ENCODE data around the gene TAF4. TPM values are rescaled to one million over a fixed set of nuclear protein-coding genes. Genes with fewer than 3 reads are reported as not detected.
A peak's percentile ranks its signal among the peaks of the same experiment; 100 is the strongest.
"Not testable (repeated sequence)": the region's sequence is repeated elsewhere in the genome, so short reads cannot be mapped to it uniquely, and the experiment has no call there.

The TAF4 gene
- total RNA-seq, 1 donor from 2014 or later: 2.6 TPM

DNA sequence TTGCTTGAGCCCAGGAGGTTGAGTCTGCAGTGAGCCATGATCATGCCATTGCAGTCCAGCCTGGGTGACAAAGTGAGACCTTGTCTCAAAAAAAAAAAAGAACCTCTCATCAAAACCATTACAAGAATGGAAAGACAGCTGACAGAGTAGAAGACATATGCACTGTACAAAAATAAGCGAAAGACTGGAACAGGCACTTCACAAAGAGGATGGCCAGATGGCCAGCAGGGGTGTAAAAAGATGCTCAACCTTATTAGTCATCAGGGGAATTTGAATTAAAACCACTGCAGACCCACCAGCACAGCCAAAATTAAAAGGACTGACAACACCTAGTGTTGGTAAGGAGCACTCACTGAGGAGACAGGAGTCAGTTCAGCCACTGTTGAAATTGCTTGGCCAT is 13.5 kb upstream of the TAF4 start:
- no peak for DNase-seq (ENCODE audit: low read depth in 2 of 2)

DNA sequence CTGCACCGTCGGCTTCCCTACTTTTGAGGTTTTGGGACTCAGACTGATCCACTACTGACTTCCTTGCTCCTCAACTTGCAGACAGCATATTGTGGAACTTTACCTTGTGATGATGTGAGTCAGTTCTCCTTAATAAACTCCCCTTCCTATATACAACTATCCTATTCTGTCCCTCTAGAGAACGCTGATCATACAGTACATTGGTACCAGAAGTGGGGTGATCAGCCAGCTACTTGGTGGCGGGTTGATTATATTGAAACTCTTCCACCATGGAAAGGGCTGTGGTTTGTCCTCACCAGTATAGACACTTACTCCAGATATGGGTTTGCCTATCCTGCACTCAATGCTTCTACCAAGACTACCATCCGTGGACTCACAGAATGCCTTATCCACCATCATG is 7.6 kb upstream of the TAF4 start:
- DNase-seq (ENCODE audit: low read depth in 2 of 2): no peak

DNA sequence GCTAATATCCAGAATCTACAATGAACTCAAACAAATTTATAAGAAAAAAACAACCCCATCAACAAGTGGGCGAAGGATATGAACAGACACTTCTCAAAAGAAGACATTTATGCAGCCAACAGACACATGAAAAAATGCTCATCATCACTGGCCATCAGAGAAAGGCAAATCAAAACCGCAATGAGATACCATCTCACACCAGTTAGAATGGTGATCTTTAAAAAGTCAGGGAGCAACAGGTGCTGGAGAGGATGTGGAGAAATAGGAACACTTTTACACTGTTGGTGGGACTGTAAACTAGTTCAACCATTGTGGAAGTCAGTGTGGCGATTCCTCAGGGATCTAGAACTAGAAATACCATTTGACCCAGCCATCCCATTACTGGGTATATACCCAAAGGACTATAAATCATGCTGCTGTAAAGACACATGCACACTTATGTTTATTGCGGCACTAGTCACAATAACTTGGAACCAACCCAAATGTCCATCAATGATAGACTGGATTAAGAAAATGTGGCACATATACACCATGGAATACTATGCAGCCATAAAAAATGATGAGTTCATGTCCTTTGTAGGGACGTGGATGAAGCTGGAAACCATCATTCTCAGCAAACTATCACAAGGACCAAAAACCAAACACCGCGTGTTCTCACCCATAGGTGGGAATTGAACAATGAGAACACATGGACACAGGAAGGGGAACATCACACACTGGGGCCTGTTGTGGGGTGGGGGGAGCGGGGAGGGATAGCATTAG is 6.2 kb upstream of the TAF4 start:
- not testable (repeated sequence) for DNase-seq (ENCODE audit: low read depth in 2 of 2)

DNA sequence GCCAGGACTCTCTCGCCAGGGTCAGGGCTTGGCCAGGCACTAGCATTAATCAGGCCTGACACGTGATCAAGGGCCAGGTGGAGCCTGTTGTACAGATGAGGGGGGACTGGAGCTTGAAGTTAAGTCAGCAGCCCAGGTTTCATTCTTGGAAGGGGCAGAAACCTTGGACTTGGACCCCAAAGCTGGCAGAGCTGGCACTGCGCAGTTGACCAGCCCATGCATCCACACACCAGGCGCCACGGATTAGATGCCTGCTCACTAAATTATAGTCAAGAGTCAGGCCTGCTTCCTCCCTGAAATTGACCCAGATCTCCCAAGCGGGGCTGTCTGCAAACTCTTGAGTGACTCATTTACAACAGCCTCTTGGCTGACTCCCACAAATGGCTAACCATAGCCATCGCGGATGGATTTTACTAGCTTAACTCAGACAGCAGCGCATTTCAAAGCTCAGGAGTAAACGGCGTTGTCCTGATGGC is 4.1 kb upstream of the TAF4 start:
- DNase-seq (ENCODE audit: low read depth in 2 of 2): no peak

DNA sequence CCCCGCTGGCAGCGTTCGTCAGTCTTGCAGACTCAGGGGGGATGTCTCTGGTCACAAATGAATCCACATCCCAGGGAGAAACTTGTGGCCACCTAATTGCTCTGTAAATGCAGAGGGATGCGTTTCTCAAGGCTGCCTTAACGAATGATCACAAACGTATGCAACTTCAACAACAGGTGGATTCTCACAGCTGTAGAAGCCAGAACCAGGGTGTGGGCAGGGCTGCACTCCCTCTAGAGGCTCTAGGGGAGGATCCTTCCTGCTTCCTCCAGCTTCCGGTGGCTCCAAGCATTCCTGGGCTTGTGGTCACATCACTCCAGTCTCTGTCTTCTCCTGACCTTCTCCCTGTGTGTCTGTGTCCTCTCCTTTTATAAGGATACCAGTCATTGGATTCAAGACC is 3.3 kb upstream of the TAF4 start:
- DNase-seq (ENCODE audit: low read depth in 2 of 2): no peak

DNA sequence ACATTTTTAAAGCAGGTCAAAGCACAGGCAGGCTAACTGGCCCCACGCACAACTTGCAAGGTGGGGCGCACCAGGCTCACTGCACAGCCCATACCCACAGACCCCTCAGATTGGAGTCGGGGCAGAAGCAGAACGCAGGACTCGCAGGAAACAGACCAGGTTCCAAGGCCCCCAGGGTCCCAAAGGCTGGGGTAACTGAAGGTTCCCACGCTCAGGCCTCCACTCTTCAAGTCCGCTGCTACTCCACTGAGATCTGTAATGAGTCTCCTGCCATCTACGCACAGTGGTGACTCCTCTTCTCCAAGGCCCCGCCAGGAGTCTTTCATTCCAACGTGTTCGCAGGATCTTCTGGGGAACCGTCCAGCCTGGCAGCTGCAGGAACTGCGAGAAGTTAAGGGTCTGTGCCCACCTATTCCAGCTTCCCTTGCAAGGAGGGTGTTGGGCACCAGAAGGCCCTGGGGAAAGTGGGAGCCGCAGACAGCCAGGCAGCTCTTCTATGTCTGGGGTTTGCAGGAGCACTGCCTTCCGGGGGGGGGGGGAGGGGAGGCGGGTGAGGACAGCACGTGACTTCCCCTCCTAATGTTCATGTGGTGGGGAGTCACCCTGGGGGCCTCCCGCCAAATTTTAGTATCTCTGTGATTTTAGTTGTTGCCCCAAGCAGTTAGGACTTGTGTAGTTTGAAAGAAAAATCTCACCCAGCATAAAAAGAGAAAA is 2.0 kb upstream of the TAF4 start:
- DNase-seq (ENCODE audit: low read depth in 2 of 2): no peak

DNA sequence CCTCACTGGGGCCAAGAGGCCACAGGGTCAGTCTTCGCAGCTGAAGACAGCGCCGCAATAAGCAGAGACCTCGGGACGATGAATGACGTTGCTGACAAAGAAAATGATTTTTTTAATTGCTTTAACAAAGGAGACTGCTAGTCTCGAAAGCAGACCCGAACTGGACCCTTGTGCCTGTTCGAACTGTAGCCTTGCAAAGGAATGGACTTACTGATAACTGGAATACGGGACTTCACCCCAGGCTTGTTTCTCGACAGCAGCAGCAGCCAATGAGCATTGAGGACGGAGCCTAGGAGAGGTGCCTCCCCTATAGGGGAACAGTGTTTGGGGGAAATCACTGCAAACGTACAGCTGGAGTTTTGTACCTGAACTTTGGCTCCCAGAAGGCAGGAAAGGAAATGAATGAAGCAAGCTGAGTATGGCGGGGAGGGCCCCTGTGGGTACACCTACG is 1.3 kb upstream of the TAF4 start:
- peak; percentile 31 to 48 for DNase-seq (ENCODE audit: low read depth in 2 of 2)

DNA sequence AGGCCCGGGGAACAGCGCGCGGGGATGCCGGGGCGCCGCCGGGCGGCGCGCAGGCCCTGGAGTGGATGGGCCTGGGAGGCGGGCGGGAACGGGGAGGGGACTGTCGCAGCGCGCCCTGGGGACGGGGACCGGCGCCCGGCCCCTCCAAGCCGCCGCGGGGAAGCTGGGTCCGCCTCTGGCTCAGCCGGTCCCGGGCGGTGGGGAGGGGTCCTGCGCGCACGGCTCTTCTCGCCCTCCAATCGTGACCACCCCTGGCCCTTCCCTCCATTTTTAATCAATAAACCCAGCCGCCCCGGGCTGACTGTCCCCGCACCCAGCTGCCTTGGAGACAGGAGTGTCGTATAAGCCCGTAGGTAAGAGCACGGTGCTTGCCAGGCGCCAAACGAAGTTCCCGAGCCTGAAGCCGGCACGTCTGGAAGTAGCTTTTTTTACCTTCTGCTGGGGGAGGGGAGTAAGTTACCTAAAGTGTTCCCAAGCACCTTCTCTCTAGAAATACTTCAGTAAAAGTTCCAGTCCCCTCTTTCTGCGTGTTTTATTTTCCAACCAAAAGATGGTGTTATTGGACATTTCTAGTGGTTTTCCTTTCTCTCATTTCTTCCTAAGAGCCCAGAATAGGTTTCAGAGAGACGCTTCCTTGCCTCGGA is 780 bp upstream of the TAF4 start:
- DNase-seq (ENCODE audit: low read depth in 2 of 2): peak; percentile 50 to 56

DNA sequence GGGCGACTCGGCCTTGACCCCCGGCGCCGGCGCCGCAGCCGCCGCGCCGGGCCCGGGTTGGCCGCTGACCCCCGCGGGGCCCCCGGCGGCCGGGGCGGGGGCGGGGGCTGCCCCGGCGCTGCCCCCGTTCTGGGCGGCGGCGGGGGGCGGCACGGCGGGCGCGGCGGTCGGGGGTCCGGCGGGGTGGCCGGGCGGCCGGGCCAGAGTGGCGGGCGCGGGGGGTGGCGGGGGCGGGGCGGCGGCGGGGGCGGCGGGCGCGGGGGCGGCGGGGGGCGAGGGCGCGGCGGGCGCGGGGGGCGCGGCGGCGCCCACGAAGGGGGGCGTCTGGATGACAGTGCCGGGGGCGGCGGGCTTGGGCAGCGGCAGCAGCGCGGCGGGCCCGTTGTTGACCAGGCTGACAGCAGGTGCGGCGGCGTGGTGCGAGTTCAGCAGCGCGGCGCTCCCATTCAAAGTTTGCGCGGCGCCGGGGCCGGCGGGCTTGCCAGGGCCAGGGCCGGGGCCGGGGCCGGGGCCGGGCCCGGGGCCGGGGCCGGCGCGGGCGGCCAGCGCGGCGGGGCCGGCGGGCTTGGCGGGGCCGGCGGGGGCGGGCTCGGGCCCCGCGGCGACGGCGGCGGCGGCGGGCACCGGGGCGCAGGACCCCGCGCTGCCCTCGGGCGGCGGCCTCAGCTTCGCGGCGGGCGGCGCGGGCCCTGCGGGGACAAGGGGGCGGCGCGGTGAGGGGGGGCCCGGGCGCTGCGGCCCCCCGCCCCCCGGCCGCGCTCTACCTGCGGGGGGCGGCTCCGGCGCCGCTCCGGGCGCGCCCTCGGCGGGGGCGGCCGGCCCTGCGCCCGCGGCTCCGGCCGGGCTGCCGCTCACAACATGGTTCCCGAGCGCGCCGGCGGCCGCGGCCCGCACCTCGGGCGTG is 659 bp downstream of the TAF4 start:
- DNase-seq (ENCODE audit: low read depth in 2 of 2): peak in 1 of 2 donors; percentile 39

DNA sequence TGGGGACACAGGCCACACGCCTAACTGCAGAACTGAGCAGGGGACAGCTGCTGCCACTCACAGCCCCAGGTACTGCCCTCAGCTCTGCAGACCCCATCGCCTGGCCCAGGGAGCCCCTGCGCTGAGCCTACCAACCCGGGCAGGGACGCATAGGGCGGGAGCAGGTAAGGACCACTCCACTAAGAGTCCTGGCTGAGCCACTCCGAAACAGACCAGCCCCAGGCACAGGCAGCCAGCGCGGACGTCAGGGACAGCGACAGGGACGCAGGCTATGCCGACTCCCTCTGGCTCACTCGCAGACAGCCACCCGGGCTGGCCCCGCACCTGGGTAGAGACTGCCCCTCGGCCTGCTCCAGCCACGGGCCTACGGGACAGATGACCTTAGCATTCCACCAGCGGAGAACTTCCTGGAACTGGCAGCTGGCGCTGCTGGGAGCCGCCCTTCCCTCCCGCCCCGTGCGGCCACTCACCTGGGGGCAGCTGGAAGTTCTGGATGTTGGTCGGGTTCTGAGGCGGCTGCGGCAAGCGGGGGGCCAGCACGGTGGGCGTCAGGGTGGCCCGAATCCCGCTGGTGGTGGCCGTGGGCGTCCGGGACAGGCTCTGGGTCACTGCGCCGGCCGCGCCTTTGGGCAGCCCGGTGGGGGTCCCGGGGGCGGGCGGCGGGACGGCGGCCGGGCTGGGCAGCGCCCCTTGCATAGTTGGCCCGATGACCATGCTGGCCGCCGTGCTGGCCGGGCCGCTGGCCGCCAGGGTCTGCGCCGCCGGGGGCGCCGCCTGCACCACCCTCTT is 1.5 kb downstream of the TAF4 start:
- peak; percentile 18 to 49 for DNase-seq (ENCODE audit: low read depth in 2 of 2)

DNA sequence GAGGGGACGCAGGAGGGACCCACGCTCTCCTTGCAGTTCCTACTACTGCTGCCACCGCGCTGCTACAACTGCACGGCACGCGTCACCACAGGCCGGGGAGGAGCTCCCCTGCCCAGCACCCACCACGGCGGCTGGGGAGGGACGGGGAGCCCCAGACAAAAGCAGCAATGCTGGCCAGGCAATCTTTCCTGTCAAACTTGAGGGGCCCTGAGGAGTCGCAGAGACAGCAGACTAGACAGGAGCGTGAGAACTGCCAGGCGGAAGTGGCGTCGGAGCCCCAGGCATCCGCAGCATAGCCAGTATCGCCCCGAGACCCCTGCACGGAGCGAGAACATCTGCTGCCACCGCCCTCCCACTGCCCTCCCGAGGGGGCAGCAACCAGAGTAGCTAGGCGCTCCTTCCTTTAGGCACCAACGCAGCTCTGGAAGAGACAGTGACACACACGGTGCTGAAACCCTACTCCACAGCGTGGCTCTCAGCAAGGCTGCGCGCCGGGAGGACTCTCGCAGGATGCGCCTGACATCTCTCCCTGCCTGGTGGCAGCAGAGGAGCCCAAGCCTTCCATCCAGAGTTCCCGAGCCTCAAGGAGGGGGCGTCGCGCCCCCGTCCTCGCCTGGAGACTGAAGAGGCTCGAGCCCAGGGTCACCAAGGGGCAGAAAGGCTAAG is 2.2 kb downstream of the TAF4 start:
- DNase-seq (ENCODE audit: low read depth in 2 of 2): no peak

DNA sequence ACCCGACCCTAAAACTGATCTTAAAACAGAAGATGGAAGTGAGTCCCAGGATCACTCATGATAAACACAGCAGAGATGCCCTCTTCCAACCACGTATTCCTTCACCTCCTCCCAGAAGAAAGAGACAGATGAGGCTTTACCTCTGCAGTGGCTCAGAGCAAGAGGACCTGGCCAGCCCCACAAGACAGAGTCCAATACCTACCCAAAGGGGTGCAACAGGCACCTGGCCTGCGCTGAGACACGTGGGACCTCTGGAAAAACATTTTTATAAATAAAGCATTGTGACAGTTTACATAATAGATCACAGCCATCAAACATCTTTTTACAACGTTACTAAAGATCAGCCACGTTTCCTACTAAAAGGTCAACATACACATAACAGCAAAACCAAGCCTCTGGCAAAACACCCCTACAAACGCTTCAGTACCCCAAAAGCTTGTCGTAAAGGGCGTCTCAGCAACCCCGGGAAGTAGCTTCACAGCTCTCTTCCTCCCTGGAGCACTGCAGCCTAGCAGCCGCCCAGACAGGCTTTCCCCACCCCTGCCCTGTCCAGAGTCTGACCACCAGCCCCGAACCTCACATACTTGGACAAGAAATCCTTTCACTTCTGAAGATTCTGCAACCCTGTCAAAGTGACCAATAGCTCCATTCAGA is 2.9 kb downstream of the TAF4 start:
- DNase-seq (ENCODE audit: low read depth in 2 of 2): no peak

DNA sequence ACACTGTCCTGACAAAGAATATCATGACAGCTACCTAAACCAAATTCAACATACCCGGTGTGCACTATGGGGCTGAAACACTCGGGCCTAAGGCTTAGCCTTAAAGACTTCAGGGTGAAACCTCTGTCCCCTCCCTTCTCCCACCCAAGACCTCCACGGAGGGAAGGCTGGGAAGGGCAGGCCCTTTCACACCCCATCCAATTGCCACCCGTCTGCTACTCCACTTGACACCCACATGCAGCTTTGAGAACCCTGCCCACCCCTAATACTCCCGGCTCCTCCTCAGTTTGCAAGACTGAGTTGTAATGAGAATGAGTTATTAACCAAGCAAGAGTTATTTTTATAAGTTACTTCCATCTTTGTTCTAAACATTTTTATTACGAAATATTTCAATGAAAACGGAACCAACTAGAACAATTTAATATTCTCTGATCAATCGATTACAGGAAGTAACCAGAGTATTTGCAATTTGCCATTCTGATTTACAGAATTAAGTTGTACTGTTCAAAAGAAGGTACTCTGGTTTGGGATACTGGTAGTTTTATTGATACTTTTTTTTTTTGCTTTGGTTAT is 3.7 kb downstream of the TAF4 start:
- no peak for DNase-seq (ENCODE audit: low read depth in 2 of 2)

DNA sequence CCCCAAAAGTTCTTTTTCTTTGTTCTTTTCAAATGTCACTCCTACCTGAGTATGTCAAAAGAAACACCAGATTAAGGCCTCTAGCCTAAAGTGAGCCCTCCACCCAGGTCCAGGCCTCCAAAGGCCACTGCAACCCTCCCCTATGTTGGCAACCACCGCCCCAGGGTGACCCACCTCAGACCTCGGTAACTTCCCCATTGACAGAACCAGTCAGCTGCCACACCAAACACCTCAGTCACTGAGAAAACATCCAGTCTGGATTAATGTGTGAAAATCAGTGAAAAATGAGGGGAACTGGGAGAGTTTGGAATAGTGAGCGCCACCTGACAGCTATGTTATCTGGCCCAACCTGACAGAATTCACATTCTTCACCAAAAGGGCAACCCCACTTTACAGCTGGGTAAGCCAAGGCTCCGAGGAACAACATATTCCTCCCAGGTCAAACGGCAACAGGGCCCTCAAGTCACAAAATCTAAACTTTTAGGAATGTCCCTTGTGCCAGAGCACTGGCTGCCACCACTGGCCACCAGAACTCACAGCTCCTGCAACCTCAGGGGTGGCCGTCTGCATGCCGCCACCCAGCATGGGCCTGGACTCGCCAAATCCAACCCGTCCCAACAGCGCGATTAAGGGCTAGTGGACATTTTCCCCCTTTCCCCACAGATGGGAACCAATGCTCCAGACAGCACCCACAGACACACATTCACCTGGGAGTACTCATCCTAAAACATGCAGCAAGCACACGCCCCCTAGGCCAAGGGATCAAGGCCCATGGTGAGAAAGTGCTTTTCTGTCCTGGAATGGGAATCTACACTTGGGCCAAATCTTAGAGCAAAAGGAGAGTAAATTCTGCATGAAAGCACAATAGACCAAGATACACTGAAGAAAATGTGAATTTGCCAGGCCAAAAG is 4.8 kb downstream of the TAF4 start:
- DNase-seq (ENCODE audit: low read depth in 2 of 2): no peak

DNA sequence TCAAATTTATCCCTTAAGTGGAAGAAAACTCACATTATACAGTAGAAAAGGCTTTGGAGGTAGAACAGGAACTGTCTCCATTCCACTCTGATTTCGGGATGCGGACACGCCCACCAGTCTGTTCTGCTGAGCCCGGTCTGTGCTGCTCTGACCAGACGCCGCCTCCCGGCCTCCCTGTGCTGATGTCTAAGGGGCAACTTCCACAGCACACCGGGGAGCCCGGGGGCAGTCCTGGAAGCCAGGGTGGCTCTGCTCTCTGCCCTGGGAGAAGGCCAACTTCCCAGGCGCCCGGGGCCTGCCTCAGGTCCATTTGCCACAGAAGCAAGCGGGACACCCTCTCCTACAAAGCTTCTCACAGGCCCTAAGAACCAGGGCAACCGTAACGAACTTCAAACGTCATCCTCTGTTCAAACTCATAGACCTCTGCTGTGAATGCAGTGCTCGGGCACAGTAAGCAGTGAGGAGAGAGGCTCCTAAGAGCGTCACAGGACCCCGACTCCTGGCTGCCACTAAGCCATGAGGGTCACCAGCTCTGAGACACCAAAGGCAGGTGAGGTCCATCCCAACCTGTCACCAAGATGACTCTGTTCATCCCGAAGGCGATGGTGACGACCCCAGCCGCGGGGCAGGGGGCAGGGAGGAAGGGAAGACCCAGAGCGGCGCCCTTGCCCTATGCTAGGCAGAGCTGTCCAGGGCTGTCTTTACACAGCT is 5.6 kb downstream of the TAF4 start:
- DNase-seq (ENCODE audit: low read depth in 2 of 2): no peak

DNA sequence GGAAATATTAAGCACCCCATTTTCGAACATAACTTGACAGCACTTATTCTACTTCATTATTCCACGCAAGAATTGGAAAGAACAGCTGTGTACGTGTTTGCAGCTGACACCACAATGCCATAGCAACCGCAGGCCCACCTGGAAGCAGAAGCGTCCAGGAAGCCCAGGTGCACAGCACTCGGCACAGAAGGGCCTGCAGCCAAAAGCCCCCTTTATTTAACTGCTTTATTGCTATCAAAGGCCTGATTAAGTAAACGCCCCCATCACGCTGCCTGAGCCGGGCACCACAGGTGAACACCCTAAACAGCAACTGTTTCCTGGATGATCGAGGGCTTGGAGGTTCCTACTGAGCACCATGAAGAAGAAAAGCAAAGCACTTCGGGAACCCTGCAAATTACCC is 6.3 kb downstream of the TAF4 start:
- DNase-seq (ENCODE audit: low read depth in 2 of 2): no peak

DNA sequence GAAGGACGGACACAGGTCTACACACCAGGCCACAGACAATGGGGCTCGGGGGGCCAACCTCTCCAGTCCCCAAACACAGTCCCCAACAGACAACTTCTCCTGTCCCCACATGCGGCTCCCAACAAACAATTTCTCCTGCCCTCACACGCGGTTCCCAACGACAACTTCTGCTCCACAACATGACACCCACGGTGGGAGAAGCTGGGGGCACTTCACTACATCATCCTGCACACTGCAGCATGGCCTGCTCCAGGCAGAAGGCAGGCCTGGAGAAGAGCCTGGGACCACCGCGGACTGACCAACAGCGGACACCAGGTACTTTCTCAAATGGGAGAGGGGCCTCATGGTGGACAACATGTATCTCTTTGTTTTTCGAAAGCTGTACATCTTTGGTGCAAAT is 6.7 kb downstream of the TAF4 start:
- no peak for DNase-seq (ENCODE audit: low read depth in 2 of 2)

Measured in lung microvascular endothelial cell (primary cell).